SK-MEL-5 (cell line): ENCODE measurements around the gene TRPM2. TPM values are rescaled to one million over a fixed set of nuclear protein-coding genes. Genes with fewer than 3 reads are reported as not detected.
"Not testable (repeated sequence)": the region's sequence is repeated elsewhere in the genome, so short reads cannot be mapped to it uniquely, and the experiment has no call there.

Experiments
- DNase-seq: peaks from one replicate; pipeline ENCODE4 v3.0.0-alpha.2; 2016; ENCODE audit warnings: low read depth, low spot score
- in situ Hi-C: cut with HindIII; loops from 2 replicates; pipeline ENCODE4 v1.10.0; 2016; ENCODE audit warnings: low sequenced_read_pairs, high pct_unique_total_duplicates, low pct_unique_long_range_greater_than_20kb
- total RNA-seq: library from RNA; depleted of rRNA; stranded (reverse); fragments of >200 nt; shearing (Covaris generic); gene quantifications from 2 replicates; pipeline ENCODE4 v1.2.3, GENCODE V29; 2014

The TRPM2 gene
- total RNA-seq, 1 experiment from 2014 or later = 0.21 TPM

DNA sequence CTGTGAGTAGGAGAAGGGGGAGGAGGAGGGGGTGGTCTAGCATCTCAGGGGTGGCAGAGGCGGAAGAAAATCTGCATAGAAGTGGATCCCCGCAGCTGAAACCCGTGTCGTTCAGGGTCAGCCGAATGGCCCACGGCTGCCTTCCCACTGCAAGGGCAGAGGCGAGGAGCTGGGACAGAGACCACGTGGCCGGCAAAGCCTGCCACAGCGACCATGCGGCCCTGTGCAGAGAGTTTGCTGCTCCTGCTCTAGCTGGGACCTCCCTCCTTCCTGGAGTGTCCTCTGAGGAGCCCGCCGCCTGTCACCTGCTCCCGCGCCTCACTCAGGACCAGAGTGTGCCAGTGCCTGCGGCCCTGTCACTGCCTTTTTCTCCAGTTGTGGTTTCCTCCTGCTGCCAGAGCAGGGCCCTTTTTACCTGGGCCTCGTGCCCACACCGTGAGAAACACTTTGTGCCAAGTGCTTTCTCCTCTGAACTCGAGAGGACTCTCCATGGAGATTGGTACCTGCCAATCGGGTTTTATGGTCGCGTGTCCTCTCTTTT, 5.4 kb upstream of the TRPM2 start:
- DNase-seq = no peak
- in situ Hi-C loops = no loop called here

DNA sequence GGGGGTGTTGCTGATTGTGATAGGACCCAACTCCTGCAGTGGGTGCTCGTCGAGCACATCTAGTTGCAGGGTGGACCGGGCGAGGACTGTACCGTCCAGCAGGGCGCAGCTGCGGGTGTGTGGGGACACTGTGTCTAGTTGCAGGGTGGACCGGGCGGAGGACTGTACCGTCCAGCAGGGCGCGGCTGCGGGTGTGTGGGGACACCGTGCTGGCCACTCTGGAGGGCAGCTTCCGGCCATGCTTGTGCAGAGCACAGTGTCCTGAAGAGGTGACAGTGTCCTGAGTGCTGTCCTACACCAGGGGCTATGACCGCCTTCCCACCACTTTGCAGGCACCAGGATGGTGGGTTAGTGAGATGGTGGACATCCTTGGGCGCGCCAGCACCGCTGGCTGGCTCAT, 4.6 kb upstream of the TRPM2 start:
- in situ Hi-C loops = no loop called here
- no peak for DNase-seq

DNA sequence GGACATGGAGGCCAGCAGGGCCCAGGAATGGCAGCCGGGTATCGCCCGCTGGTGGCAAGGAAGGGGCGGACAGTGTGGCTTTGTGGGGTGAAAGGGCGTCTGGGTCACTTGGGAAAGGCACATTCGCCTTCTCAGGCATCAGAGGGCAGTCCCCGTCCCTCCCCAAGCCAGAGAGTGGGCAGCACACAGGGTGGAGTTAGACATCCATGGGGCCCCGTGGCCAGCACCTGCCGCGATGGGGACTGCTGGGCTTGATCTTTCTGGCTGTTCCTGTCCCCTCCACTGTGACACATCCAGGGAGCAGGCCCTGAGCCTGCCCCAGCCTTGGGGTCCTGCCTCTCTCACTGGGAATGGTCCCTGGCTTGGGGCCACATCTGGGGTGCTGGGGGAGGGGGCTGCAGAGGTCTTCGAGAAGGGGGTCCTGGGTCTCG, 4.0 kb upstream of the TRPM2 start:
- DNase-seq = no peak
- in situ Hi-C loops = no loop called here

DNA sequence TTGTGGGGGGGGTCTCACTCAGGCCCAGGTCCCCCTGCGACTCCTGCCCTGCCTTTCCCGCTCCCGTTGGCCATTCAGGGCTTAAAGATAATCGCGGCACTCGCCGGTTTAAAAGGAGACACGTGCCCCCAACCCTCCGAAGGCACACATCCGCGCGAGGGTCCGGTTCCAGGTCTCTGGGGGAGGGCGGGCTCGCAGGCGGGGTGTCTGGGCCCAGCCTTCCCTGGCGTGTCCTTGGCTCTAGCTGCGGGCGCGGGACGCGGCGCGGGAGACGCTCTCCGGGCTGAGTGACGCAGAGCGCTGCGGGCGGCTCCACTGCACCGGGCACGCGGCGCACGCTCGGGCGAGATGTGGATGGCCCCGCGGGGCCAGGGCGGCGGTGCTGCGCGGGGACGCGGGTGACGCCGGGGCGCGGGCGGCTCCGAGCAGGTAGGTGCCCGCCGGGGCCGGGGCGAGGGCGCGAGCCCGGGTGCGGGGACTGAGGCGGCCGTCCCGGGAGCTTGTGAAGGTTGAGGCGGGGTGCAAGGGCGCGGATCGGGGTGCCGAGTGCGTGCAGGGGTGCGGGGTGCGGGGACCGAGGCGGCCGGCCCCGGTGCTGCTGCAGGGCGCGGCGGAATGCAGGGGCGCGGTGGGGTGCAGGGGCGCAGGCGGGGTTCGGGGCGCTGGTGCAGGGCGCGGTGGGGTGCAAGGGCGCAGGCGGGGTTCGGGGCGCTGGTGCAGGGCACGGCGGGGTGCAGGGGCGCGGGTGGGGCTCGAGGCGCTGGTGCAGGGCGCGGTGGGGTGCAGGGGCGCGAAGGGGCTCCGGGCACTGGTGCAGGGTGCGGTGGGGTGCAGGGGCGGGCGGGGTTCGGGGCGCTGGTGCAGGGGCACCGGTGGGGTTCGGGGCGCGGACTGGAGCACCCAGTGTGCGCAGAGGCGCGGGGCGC, 3.3 kb upstream of the TRPM2 start:
- in situ Hi-C loops = no loop called here

DNA sequence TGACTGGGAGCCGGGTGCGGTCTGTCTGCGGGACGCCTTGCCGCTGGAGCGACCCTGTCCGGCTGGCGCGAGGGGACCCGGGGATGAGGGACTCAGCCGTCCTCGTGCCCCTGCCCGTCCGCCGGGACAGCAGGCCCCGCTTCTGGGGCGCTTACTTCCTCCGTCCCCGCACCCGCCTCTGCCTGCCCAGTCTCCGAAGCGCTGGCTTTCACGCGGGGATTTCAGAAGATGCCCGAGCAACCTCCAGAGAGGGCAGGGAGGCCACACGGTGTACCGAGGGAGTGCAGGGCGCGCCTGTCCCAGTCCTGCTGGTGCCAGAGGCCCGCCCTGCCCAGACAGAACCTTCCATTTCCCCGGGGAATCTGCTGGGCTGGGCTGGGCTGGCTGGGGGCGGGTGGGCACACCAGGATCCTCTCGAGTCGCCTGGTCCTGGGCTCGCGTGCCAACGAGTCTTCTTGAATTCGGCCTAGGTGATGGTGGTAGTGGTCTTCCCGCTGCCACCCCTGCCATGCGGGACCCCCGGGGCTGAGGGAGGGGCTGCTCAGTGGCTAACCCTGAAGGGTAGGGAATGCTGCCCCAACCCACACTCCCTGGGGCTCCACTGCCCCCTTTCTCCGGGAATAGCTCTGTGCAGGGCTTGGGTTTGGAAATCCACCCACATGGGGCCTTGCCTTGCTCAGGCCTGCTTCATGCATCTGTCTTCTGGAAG, 2.5 kb upstream of the TRPM2 start:
- in situ Hi-C loops = no loop called here
- no peak for DNase-seq

More for the DNA sequence above, 3.3 kb upstream of the TRPM2 start:
- no peak for DNase-seq

DNA sequence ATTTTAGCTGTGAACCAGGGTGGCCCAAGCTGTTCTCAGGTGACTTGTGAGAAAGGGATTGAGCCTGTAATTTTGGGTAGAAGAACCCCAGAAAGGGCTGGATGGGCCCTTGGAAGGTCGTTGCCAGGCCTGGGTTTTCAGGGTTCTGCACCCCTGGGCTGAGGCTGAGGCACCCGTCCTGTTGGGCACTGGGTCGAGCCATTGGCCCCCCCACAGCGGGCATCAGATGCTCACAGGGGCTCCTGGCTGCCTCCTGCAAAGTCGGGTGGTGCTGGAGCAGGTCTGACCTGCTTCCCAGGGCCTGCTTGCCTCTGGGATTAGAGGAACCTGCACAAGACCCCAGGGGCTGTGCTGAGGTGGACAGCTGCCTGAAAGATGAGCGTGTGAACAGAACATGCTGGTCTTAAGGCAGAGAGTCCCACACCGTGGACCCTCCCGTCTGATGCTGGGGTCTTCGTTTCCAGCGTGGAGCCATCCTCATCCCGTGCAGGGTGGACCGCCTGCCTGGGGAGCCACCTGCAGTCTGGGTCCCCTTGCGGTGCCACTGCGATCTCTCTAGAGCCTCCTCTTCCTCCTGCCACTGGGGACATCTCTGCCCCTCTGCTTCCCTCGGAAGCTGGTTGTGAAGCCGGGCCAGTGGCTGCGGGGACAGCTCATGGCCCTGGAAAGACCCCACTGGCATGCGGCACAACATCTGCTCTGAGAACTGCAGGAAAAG, 1.7 kb upstream of the TRPM2 start:
- in situ Hi-C loops = no loop called here
- DNase-seq = no peak

DNA sequence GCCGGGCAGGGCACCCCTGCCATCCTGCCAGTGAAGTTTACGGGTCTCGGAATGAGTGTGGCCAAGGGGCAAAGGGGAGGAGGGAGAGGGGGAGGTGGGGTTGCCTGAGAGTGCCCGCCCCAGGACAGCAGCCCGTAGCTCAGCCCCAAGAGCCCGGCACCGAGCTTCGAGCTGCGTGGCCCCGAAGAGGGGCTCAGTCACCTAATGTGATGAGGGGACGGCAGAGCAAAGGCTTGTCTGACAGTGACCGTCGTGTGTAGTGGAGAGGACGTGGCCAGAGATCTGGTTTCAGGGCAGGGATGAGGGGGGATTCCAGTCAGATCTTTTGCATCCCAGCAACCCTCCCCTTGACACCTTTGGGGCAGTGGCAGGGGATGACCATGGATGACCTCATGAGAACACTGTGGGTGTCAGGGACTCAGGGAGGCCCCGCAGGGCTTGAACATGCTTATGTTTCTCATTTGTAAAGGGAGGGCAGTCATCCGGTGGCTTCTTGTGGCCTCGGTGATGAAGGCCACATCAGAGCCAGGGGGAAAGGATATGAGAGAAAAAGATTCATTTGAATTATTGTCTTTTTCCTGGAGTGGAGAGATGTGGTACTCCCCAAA, 1.1 kb upstream of the TRPM2 start:
- in situ Hi-C loops = no loop called here
- DNase-seq = no peak

DNA sequence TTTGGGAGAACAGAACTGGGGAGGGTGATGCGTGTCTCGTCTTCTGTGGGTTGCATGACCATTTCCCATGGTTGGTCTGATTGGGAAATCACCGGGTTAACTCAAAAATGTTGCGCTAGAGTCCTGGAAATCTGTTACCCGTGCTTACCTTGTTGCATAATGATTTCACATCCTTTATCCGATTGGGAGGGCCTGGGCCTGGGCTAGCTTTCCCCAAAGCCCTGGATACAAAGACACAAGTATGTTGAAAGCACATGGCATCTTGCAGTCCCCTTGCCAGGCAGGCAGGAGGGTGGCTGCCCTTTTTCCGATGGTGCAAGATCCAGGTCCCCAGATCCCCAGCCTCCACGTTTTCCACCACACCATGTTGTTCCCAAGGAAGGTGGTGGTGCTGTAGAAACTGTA, 582 bp downstream of the TRPM2 start:
- in situ Hi-C loops = no loop called here
- no peak for DNase-seq

DNA sequence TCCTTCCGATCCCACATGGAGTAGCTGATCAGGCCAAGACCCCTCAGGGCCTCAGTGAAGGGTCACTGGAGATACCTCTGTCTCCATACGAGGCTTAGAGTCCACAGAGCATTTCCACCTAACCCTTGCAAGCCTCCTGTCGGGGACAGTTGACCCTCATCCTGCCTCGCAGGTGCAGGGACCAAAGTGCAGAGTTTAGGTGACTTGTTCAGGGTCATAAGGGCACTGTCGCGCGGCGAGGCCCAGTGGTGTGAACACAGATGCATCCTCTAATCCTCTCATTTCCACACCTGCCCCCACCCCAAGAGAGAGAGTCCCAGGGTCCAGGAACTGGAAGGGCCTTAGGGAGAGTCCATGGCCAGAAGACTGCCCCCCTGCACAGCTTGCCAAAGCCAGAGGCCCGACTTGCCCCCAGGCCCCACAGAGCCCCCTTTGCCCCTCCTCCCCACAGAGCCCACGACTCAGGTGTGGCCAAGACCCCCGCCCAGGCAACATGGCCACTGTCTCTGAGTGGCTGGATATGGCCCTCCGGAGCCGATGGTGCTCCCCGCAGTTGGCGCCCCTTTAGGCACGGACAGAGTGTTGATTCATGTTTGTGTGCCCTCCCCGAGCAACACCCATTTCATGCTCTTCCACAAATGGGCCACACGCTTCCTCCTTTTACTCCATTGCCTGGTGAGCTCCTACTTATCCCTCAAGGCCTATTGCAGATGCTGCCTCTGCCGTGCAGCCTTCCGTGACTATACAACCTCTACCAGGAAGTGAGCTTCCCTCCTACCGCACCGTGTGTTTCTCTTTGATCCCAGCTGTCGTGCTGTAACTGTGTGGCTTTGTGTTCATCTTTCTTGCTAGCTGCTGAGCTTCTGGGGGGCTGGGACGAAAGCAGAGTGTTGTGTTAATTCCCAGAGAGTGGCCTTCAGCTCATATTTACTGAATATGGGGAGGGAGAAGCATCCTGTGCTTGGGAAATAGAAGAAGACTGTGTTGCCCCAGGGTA, 1.7 kb downstream of the TRPM2 start:
- in situ Hi-C loops = no loop called here
- DNase-seq = no peak

DNA sequence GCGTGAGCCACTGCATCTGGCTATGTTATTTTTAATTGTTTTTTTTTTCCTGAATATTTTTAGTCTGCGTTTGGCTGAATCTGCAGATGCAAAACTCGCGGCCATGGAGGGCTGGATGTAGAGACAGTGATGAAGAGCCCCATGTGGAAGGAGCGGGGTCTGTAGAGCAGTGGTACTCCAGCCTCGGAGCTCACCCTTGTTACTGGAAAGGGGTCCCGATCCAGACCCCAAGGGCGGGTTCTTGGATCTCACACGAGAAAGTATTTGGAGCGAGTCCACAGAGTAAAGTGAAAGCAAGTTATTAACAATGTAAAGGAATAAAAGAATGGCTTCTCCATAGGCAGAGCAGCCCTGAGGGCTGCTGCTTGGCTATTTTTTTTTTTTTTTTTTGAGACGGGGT, 2.7 kb downstream of the TRPM2 start:
- in situ Hi-C loops = no loop called here
- no peak for DNase-seq

DNA sequence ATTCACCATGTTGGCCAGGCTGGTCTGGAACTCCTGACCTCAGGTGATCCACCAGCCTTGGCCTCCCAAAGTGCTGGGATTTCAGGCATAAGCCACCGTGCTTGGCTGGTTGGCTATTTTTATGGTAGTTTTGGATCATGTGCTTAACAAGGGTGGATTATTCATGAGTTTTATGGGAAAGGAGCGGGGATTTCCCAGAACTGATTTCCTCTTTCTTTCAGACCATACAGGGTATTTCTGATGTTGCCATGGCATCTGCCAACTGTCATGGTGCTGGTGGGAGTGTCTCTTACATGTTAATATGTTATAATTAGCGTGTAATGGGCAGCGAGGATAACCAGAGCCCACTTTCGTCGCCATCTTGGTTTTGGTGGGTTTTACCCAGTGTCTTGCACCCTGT, 3.2 kb downstream of the TRPM2 start:
- in situ Hi-C loops = no loop called here

DNA sequence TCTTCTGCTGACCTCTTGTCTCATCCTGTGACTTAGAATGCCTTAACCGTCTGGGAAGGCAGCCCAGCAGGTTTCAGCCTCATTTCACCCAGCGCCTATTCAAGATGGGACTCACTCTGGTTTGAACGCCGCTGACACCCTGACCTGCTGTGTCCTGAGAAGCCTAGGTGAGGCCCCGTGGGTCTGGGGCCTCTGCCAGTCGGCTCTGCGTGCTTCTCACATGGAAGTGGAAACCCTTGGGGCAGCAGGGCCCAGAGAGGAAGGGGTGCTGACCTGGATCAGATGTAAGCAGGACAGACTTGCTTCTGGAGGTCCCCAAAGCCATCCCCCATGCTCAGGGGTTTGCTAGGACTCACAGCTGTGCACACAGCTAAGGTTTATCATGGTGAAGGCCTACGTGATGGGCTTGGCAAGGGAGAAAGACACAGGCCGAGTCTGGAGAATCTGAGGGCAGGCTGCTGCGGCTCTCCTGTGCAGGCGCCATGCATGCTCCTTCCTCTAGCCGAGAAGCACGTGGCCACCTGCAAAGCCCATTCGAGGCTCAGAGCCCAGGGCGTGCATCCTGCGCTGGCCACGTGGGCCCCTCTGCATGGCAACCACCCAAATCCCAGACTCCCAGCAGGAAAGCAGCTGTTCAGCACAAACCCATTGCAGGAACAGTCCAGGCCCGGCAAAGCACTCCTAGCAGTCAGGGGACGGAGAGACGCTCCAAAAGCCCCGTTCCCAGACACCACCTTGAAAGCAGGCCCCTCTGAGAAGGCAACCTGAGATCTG, 3.8 kb downstream of the TRPM2 start:
- no peak for DNase-seq
- in situ Hi-C loops = no loop called here

More for the DNA sequence above, 3.2 kb downstream of the TRPM2 start:
- no peak for DNase-seq

DNA sequence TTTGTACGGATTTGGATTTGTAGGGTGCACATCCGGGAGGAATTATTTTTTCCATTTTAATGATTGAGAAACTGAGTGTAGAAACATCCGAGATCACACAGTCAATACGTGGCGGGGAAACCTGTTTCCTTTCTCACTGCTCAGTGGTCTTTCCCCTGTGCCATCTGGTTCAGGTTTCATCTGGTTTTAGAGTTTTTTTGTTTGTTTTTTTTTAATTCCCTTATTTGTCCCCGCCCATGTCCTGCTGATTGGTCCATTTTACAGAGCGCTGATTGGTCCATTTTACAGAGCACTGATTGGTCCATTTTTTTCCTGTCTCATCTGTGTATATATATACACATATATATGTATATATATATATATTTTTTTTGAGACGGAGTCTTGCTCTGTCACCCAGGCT, 6.0 kb downstream of the TRPM2 start:
- in situ Hi-C loops = no loop called here
- no peak for DNase-seq

DNA sequence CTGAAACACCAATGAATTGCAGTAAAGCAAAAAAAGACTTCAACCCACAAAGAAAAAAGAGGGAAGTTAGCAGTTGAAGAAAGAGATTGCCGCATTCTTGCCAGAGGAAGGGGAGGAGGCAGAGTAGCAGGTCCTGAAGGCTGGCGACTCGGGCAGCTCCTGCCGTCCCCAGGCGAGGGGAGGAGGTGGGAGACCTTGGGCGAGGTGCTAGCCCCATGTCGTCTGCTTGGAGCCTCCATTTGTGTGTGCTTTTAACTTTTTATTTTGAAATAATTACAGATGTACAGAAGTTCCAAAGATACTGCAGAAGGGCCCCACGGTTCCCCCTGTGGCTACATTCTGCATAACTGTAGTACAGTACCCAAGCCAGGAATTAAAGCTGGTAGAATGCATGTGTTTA, 6.7 kb downstream of the TRPM2 start:
- DNase-seq = no peak
- in situ Hi-C loops = no loop called here

DNA sequence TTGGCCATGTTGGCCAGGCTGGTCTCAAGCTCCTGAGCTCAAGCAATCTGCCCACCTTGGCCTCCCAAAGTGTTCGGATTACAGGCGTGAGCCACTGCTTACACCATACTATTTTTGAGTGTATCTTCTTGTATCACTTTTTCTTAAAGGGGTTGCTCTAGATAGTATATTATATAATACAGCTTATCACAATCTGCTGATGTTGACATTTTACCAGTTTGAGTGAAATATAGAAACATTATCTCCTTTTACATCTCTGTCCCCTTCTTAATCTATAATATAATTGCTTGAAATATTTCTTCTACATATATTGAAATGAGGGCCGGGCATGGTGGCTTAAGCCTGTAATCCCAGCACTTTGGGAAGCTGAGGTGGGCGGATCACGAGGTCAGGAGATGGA, 8.5 kb downstream of the TRPM2 start:
- in situ Hi-C loops = not testable (repeated sequence)

DNA sequence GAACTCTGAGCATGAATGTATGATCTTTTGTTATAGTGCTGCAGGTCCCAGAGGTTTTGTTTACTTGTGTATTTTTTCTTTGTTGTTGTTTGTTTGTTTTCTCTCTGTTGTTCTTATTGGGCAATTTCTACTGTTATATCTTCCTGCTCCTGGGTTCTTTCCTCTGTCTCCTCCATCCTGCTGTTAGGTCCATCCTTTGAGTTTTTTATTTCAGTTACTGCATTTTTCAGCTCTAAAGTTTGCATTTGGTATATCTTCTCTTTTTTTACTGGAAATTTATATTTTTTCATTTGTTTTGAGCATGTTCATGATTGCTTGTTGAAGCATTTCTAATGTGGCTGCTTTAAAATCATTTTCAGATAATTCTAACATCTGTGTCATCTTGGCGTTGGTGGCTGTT, 9.9 kb downstream of the TRPM2 start:
- in situ Hi-C loops = no loop called here
- DNase-seq = no peak

More for the DNA sequence above, 8.5 kb downstream of the TRPM2 start:
- not testable (repeated sequence) for DNase-seq
